HepG2 (cell line): ENCODE data around the gene EIF1. TPM values are rescaled to one million over a fixed set of nuclear protein-coding genes. Genes with fewer than 3 reads are reported as not detected.

Experiments
- AGO2 ChIP-seq: fragments of 200-400 bp; formaldehyde crosslinking; optimal IDR thresholded peaks from 2 replicates; pipeline ENCODE3; 2017; ENCODE audit warnings: mild to moderate bottlenecking, low read depth, low read length, moderate library complexity
- FOSL2 ChIP-seq: sonication (generic); formaldehyde crosslinking; IDR thresholded peaks from 2 replicates; pipeline ENCODE4 v1.4.0; 2020; ENCODE audit warnings: missing genetic modification reagents
- IRF2 ChIP-seq: IDR thresholded peaks from 2 replicates; pipeline ENCODE4 v1.6.1; 2018; ENCODE audit warnings: missing genetic modification reagents, missing compliant biosample characterization
- KAT8 ChIP-seq: IDR thresholded peaks from 2 replicates; pipeline ENCODE4 v1.6.1; 2016; ENCODE audit warnings: missing genetic modification reagents, missing compliant biosample characterization
- REXO4 ChIP-seq: sonication (generic); formaldehyde crosslinking; IDR thresholded peaks from 2 replicates; pipeline ENCODE4 v1.8.0; 2022; ENCODE audit warnings: missing genetic modification reagents, mild to moderate bottlenecking, borderline replicate concordance
- SKI ChIP-seq: fragments of 450-650 bp; IDR thresholded peaks from one replicate; pipeline ENCODE4 v1.6.1; 2018; ENCODE audit warnings: mild to moderate bottlenecking; ENCODE audit not compliant: partially characterized antibody
- SMC3 ChIP-seq: IDR thresholded peaks from 2 replicates; pipeline ENCODE4 v1.6.1; 2011; ENCODE audit warnings: low read length, improper control_type of control experiment
- SUZ12 ChIP-seq: fragments of 150-350 bp; IDR thresholded peaks from 2 replicates; pipeline ENCODE4 v1.6.1; 2014; ENCODE audit warnings: low read depth, low read length
- TMF1 ChIP-seq: sonication (generic); formaldehyde crosslinking; IDR thresholded peaks from 2 replicates; pipeline ENCODE4 v1.8.1; 2022; ENCODE audit warnings: low read depth, missing genetic modification reagents
- ZFP36L2 ChIP-seq: sonication (generic); formaldehyde crosslinking; IDR thresholded peaks from 2 replicates; pipeline ENCODE4 v1.4.0; 2020; ENCODE audit warnings: missing genetic modification reagents
- ZNF282 ChIP-seq: fragments of 450-650 bp; IDR thresholded peaks from 2 replicates; pipeline ENCODE4 v1.6.1; 2018; ENCODE audit not compliant: partially characterized antibody
- ZNF546 ChIP-seq: sonication (generic); formaldehyde crosslinking; conservative IDR thresholded peaks from 2 replicates; pipeline ENCODE4 v1.8.1; 2023; ENCODE audit warnings: mild to moderate bottlenecking, missing genetic modification reagents
- ZNF563 ChIP-seq: sonication (generic); formaldehyde crosslinking; IDR thresholded peaks from 2 replicates; pipeline ENCODE4 v1.8.0; 2022; ENCODE audit warnings: mild to moderate bottlenecking, moderate library complexity, missing genetic modification reagents
- ZNF777 ChIP-seq: sonication (generic); formaldehyde crosslinking; IDR thresholded peaks from 2 replicates; pipeline ENCODE4 v1.4.0; 2020; ENCODE audit warnings: missing genetic modification reagents
- ZNF782 ChIP-seq: sonication (generic); formaldehyde crosslinking; IDR thresholded peaks from 2 replicates; pipeline ENCODE4 v1.4.0; 2020; ENCODE audit warnings: missing genetic modification reagents, mild to moderate bottlenecking, borderline replicate concordance
- ZNF883 ChIP-seq: sonication (generic); formaldehyde crosslinking; IDR thresholded peaks from 2 replicates; pipeline ENCODE4 v1.5.1; 2020; ENCODE audit warnings: mild to moderate bottlenecking, missing genetic modification reagents; ENCODE audit errors: not compliant biosample characterization
- ZSCAN25 ChIP-seq: sonication (generic); formaldehyde crosslinking; IDR thresholded peaks from 2 replicates; pipeline ENCODE4 v1.8.0; 2022; ENCODE audit warnings: mild to moderate bottlenecking, missing genetic modification reagents
- ZSCAN31 ChIP-seq: sonication (generic); formaldehyde crosslinking; IDR thresholded peaks from 2 replicates; pipeline ENCODE4 v1.5.0; 2020; ENCODE audit warnings: low read depth, mild to moderate bottlenecking, missing genetic modification reagents
- polyA plus RNA-seq, 8 experiments: library from polyadenylated mRNA; depleted of rRNA in 3 of 8; stranded (reverse) in 7 of 8; unstranded in 1 of 8; fragments of >200 nt; fragmentation: Illumina TruSeq in 4 of 8; extraction: Trizol in 4 of 8; gene quantifications; 2 replicates each; pipeline versions ENCODE4 v1.2.1 to v1.2.3, GENCODE V29; 2011 to 2016; ENCODE audit warnings: low read depth in 4 of 8, missing spikeins in 1 of 8, mixed read lengths in 1 of 8; ENCODE audit not compliant: insufficient read depth in 1 of 8
- total RNA-seq, 5 experiments: library from RNA; depleted of rRNA; stranded (reverse); fragments of >200 nt; fragmentation: Illumina TruSeq; extraction: Trizol; gene quantifications; 2 replicates each; pipeline ENCODE4 v1.2.3, GENCODE V29; 2016; ENCODE audit warnings: low read depth in 1 of 5
- TF ChIP-seq, protein P1 (sequence below): sonication (generic); formaldehyde crosslinking; IDR thresholded peaks from 2 replicates; pipeline ENCODE4 v1.4.0; 2020; ENCODE audit warnings: mild to moderate bottlenecking, missing genetic modification reagents
- TF ChIP-seq, protein P2 (sequence below): sonication (generic); formaldehyde crosslinking; IDR thresholded peaks from 2 replicates; pipeline ENCODE4 v1.8.0; 2022; ENCODE audit warnings: mild to moderate bottlenecking, missing genetic modification reagents
- TF ChIP-seq, protein P3 (sequence below): sonication (generic); formaldehyde crosslinking; IDR thresholded peaks from 2 replicates; pipeline ENCODE4 v1.4.0; 2020; ENCODE audit warnings: low read depth, mild to moderate bottlenecking, missing genetic modification reagents
- TF ChIP-seq, protein P4 (sequence below): sonication (generic); formaldehyde crosslinking; conservative IDR thresholded peaks from 2 replicates; pipeline ENCODE4 v1.4.0; 2020; ENCODE audit warnings: missing genetic modification reagents

The EIF1 gene
- total and polyA plus RNA-seq, 2 of the 13 experiments (the other 11 are each of a cell fraction or from before 2014, with no cell fraction given), result 147 to 517 TPM

DNA sequence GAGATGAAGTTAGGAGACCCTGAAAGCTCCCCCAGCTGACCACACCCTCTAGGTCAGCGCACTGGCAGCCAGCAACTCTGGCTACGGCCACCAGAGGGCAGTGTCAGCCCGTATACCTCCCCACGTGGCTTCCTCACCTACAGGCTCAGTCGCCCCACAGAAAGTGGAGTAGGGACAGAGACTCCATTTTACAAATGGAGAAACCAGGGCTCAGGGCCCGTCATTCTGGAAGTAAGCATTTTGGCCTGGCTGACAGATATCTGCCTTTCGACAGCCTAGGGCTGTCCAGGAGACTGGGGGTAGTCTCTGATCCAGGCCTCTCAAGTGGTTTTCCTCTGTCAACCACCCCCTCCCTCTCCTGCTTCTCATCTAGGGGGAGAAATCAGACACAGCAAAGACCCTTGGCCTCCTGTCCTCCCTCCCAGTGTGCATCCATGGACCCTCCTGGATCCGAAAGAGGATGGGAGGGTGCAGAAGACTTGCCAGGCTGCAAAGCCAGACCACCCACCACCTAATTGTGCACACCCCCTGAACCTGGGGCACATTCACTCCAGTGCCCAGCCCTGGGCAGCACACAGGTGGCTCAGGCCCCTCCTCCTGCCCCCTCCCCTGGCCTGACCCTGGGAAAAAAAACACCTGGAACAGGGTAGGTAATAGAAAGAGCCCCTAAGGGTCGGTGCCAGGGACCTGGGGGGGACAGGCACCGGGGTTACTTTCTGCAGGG, 49.6 kb downstream of the EIF1 start (continued):
- TF ChIP-seq ZNF883 (CRISPR knock-in tag) (peak; percentile 36), ZNF282 (no peak), SMC3 (peak; percentile 98), AGO2 (no peak), ZNF546 (CRISPR knock-in tag) (no peak), ZNF777 (CRISPR knock-in tag) (no peak), ZSCAN31 (CRISPR knock-in tag) (0 out of 2 replicates have a peak, but pooled peaks have one; percentile 21), KAT8 (CRISPR knock-in tag) (peak; percentile 85), ZFP36L2 (CRISPR knock-in tag) (no peak), REXO4 (CRISPR knock-in tag) (no peak), FOSL2 (peak; percentile 55), SKI (peak; percentile 41), ZNF563 (CRISPR knock-in tag) (no peak), TMF1 (CRISPR knock-in tag) (no peak), SUZ12 (no peak), ZNF782 (CRISPR knock-in tag) (no peak), ZSCAN25 (peak; percentile 59; the same call in 1 of the 2 replicates), IRF2 (CRISPR knock-in tag) (peak; percentile 87)
- TF ChIP-seq, protein P1, sequence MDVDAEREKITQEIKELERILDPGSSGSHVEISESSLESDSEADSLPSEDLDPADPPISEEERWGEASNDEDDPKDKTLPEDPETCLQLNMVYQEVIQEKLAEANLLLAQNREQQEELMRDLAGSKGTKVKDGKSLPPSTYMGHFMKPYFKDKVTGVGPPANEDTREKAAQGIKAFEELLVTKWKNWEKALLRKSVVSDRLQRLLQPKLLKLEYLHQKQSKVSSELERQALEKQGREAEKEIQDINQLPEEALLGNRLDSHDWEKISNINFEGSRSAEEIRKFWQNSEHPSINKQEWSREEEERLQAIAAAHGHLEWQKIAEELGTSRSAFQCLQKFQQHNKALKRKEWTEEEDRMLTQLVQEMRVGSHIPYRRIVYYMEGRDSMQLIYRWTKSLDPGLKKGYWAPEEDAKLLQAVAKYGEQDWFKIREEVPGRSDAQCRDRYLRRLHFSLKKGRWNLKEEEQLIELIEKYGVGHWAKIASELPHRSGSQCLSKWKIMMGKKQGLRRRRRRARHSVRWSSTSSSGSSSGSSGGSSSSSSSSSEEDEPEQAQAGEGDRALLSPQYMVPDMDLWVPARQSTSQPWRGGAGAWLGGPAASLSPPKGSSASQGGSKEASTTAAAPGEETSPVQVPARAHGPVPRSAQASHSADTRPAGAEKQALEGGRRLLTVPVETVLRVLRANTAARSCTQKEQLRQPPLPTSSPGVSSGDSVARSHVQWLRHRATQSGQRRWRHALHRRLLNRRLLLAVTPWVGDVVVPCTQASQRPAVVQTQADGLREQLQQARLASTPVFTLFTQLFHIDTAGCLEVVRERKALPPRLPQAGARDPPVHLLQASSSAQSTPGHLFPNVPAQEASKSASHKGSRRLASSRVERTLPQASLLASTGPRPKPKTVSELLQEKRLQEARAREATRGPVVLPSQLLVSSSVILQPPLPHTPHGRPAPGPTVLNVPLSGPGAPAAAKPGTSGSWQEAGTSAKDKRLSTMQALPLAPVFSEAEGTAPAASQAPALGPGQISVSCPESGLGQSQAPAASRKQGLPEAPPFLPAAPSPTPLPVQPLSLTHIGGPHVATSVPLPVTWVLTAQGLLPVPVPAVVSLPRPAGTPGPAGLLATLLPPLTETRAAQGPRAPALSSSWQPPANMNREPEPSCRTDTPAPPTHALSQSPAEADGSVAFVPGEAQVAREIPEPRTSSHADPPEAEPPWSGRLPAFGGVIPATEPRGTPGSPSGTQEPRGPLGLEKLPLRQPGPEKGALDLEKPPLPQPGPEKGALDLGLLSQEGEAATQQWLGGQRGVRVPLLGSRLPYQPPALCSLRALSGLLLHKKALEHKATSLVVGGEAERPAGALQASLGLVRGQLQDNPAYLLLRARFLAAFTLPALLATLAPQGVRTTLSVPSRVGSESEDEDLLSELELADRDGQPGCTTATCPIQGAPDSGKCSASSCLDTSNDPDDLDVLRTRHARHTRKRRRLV, result no peak
- TF ChIP-seq, protein P2, sequence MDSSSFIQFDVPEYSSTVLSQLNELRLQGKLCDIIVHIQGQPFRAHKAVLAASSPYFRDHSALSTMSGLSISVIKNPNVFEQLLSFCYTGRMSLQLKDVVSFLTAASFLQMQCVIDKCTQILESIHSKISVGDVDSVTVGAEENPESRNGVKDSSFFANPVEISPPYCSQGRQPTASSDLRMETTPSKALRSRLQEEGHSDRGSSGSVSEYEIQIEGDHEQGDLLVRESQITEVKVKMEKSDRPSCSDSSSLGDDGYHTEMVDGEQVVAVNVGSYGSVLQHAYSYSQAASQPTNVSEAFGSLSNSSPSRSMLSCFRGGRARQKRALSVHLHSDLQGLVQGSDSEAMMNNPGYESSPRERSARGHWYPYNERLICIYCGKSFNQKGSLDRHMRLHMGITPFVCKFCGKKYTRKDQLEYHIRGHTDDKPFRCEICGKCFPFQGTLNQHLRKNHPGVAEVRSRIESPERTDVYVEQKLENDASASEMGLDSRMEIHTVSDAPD, result 0 out of 2 replicates have a peak, but pooled peaks have one; percentile 30
- TF ChIP-seq, protein P3, sequence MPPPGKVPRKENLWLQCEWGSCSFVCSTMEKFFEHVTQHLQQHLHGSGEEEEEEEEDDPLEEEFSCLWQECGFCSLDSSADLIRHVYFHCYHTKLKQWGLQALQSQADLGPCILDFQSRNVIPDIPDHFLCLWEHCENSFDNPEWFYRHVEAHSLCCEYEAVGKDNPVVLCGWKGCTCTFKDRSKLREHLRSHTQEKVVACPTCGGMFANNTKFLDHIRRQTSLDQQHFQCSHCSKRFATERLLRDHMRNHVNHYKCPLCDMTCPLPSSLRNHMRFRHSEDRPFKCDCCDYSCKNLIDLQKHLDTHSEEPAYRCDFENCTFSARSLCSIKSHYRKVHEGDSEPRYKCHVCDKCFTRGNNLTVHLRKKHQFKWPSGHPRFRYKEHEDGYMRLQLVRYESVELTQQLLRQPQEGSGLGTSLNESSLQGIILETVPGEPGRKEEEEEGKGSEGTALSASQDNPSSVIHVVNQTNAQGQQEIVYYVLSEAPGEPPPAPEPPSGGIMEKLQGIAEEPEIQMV (CRISPR knock-in tag), result peak; percentile 78; the same call in 1 of the 2 replicates
- TF ChIP-seq, protein P4, sequence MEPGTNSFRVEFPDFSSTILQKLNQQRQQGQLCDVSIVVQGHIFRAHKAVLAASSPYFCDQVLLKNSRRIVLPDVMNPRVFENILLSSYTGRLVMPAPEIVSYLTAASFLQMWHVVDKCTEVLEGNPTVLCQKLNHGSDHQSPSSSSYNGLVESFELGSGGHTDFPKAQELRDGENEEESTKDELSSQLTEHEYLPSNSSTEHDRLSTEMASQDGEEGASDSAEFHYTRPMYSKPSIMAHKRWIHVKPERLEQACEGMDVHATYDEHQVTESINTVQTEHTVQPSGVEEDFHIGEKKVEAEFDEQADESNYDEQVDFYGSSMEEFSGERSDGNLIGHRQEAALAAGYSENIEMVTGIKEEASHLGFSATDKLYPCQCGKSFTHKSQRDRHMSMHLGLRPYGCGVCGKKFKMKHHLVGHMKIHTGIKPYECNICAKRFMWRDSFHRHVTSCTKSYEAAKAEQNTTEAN, result no peak
